Left lung (tissue), 10 donors: ENCODE results near the gene TBC1D24. TPM values are rescaled to one million over a fixed set of nuclear protein-coding genes. Genes with fewer than 3 reads are reported as not detected.
A peak's percentile ranks its signal among the peaks of the same experiment; 100 is the strongest.

Source experiments
- ATAC-seq: fragments of 200-7000 bp; cut with Tn5 transposase; one replicate; pipeline ENCODE4 v1.9.1; 2020; ENCODE audit warnings: moderate library complexity
- DNase-seq, 4 donors: peaks; one replicate each; pipeline ENCODE4 v3.0.0-alpha.2; 2013 to 2020
- H3K27ac ChIP-seq, 2 donors: fragments of 200-600 bp; sonication (generic) in 1 of 2; one replicate each; pipeline versions ENCODE4 v1.5.0 to v1.8.0; 2020 to 2021
- H3K27me3 ChIP-seq, 2 donors: fragments of 200-600 bp; sonication (generic) in 1 of 2; one replicate each; pipeline versions ENCODE4 v1.5.0 to v1.8.0; 2020 to 2021
- H3K36me3 ChIP-seq, 2 donors: fragments of 200-600 bp; sonication (generic) in 1 of 2; one replicate each; pipeline versions ENCODE4 v1.5.0 to v1.8.0; 2020 to 2021
- H3K4me1 ChIP-seq, 2 donors: fragments of 200-600 bp; one replicate each; pipeline ENCODE4 v1.8.0; 2021
- H3K4me3 ChIP-seq, 2 donors: fragments of 200-600 bp; sonication (generic) in 1 of 2; one replicate each; pipeline versions ENCODE4 v1.5.0 to v1.8.0; 2020 to 2021; ENCODE audit warnings: mild to moderate bottlenecking in 1 of 2
- H3K9me3 ChIP-seq, 2 donors: fragments of 200-600 bp; sonication (generic) in 1 of 2; one replicate each; pipeline versions ENCODE4 v1.5.0 to v1.8.0; 2020 to 2021
- intact Hi-C, 2 donors: fragments of 100-400 bp; cut with DNase I; formaldehyde crosslinking; loops; one replicate each; pipeline versions ENCODE4 v1.11.2 to v1.14.2; 2022
- polyA plus RNA-seq, 6 donors: library from polyadenylated mRNA; unstranded; fragments of 120-200 nt; gene quantifications; one replicate each; pipeline ENCODE4 v1.2.1, GENCODE V29; 2013; ENCODE audit not compliant: insufficient read length in 6 of 6
- total RNA-seq, 2 donors: library from RNA; stranded (reverse); fragmentation: NEBNext Ultra II Directional; extraction: Animal tissue kit (Norgen Biotek cat#: 25700); gene quantifications; one replicate each; pipeline ENCODE4 v1.2.1, GENCODE V29; 2021
- TF ChIP-seq, protein P1 (sequence below), 2 donors: fragments of 200-600 bp; sonication (generic) in 1 of 2; IDR thresholded peaks; one replicate each; pipeline versions ENCODE4 v1.5.0 to v1.8.0; 2021; ENCODE audit warnings: antibody characterized with exemption in 2 of 2
- donor health status: DM: no; HTN: yes; CAD: no.
- donor health status: DM: no; HTN: no; CAD: no.

The TBC1D24 gene
- total and polyA plus RNA-seq, 8 donors, result 14.2 to 41.4 (median 17.9) TPM

GRCh38 chr16:2455081-2455845, 19.7 kb upstream of the TBC1D24 start:
- DNase-seq (peak in 1 of 4 donors; percentile 54), ATAC-seq (no peak)
- H3K9me3 ChIP-seq, result no peaks in the 10 kb centered on the region
- no peak overlapping the region for H3K27ac ChIP-seq
- peaks cover 2 to 15% of the 10 kb centered on the region in 2 donors for H3K4me1 ChIP-seq
- no peak overlapping the region for H3K4me3 ChIP-seq
- H3K27me3 ChIP-seq, result no peaks in the 10 kb centered on the region
- TF ChIP-seq, protein P1, sequence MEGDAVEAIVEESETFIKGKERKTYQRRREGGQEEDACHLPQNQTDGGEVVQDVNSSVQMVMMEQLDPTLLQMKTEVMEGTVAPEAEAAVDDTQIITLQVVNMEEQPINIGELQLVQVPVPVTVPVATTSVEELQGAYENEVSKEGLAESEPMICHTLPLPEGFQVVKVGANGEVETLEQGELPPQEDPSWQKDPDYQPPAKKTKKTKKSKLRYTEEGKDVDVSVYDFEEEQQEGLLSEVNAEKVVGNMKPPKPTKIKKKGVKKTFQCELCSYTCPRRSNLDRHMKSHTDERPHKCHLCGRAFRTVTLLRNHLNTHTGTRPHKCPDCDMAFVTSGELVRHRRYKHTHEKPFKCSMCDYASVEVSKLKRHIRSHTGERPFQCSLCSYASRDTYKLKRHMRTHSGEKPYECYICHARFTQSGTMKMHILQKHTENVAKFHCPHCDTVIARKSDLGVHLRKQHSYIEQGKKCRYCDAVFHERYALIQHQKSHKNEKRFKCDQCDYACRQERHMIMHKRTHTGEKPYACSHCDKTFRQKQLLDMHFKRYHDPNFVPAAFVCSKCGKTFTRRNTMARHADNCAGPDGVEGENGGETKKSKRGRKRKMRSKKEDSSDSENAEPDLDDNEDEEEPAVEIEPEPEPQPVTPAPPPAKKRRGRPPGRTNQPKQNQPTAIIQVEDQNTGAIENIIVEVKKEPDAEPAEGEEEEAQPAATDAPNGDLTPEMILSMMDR (IDR thresholded peaks at IDR 0.05), result no peak
- H3K36me3 ChIP-seq, result peaks cover 0 to 69% of the 10 kb centered on the region in 2 donors
- intact Hi-C loops, result no loop called here

GRCh38 chr16:2456551-2457153, 18.3 kb upstream of the TBC1D24 start:
- Histone ChIP-seq H3K4me1 (peaks cover 6 to 22% of the 10 kb centered on the region in 2 donors), H3K27ac (no peak overlapping the region), H3K4me3 (no peak overlapping the region), H3K27me3 (no peaks in the 10 kb centered on the region), H3K9me3 (no peaks in the 10 kb centered on the region), H3K36me3 (peaks cover 0 to 56% of the 10 kb centered on the region in 2 donors)
- intact Hi-C loops, result no loop called here
- DNase-seq (no peak), ATAC-seq (no peak)
- TF ChIP-seq, protein P1 (IDR thresholded peaks at IDR 0.05), result no peak

DNA sequence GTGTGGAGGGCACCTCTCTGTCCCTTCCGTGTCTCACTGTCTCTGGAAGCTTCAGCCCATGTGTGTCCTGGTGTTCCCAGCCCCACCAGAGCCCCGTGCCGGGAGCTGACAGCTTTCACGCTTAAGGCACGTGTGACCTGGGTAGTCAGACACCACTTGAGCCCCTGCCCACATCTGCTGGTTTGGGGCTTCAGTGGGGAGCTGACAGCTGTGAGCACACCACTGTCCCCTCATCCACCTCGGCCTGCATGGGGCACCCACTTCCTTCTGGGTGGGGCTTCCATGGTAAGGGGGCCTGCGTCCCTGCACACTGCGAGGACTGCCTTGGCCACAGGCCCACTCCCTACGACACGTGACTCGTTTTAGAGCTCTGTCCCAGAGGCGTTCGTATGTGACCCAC, 17.7 kb upstream of the TBC1D24 start:
- DNase-seq (no peak), ATAC-seq (no peak)
- intact Hi-C loops, result no loop called here
- H3K4me1 ChIP-seq, result peaks cover 6 to 22% of the 10 kb centered on the region in 2 donors
- H3K27me3 ChIP-seq, result no peaks in the 10 kb centered on the region
- H3K4me3 ChIP-seq, result no peak overlapping the region
- TF ChIP-seq, protein P1 (IDR thresholded peaks at IDR 0.05), result no peak
- peaks cover 0 to 50% of the 10 kb centered on the region in 2 donors for H3K36me3 ChIP-seq
- H3K9me3 ChIP-seq, result no peaks in the 10 kb centered on the region
- no peak overlapping the region for H3K27ac ChIP-seq

- TF ChIP-seq, protein P1 (IDR thresholded peaks at IDR 0.05), result no peak
- Histone ChIP-seq H3K27ac (no peak overlapping the region), H3K27me3 (no peaks in the 10 kb centered on the region), H3K9me3 (no peaks in the 10 kb centered on the region), H3K4me1 (peaks cover 6 to 22% of the 10 kb centered on the region in 2 donors), H3K36me3 (peaks cover 0 to 43% of the 10 kb centered on the region in 2 donors), H3K4me3 (no peak overlapping the region)
- intact Hi-C loops, result no loop called here
- ATAC-seq (peak; percentile 64), DNase-seq (peak in 1 of 4 donors; percentile 61)
These were observed 17.0 kb upstream of the TBC1D24 start for GRCh38 chr16:2457946-2458345.

GRCh38 chr16:2458887-2459646, 15.9 kb upstream of the TBC1D24 start:
- DNase-seq (no peak), ATAC-seq (no peak)
- intact Hi-C loops, result no loop called here
- Histone ChIP-seq H3K4me1 (peaks cover 6 to 22% of the 10 kb centered on the region in 2 donors), H3K9me3 (no peaks in the 10 kb centered on the region), H3K4me3 (peak overlapping the region; percentile 37 to 61), H3K27me3 (no peaks in the 10 kb centered on the region), H3K27ac (no peak overlapping the region), H3K36me3 (peaks cover 0 to 32% of the 10 kb centered on the region in 2 donors)
- TF ChIP-seq, protein P1 (IDR thresholded peaks at IDR 0.05), result no peak
